Measurements from ENCODE around the gene TCEA2. TPM values are rescaled to one million over a fixed set of nuclear protein-coding genes. Genes with fewer than 3 reads are reported as not detected.
"Not testable (repeated sequence)": the region's sequence is repeated elsewhere in the genome, so short reads cannot be mapped to it uniquely, and the experiment has no call there.

The TCEA2 gene
- polyA plus RNA-seq, 4 donors: 63.9 to 97.6 (median 77.2) TPM

DNA sequence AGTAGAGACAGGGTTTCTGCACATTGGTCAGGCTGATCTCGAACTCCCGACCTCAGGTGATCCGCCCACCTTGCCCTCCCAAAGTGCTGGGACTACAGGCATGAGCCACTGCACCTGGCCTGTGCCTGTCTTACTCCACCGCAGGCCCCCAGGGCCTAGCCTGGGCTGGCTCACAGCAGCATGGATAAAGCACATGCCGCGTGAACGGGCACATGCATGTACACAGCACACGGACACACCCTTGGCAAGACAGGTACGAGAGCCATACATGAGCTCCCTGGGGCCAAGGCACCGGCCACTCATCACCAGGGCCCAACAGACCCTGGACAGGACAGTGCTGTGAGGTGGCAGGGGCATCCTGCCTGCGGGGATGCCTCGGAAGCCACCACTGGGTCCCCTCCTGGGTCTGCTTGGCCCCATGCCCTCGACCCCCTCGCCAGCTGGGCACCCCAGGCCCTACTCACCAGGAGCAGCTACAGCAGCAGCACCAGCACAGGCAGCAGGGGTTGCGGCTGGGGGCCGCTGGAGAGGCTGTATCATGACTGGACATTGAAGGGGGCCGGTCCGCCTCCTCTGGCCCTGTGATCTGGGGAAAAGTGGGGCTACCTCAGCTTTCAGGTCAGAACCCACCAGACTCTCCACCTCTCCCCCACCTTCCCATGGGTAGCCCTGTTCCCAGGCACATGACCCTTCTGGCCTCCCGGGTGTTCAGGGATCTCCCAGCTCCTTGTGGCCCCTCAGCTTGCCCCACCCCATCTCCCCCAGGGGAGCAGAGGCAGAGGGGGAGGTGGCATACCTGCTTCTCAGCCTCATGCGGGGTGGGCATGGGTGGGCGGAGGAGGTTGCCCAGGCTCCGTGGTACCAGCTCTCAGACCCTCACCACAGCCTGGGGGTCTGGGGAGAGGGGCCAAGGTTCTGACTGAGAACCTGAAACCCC, 13.3 kb downstream of the TCEA2 start:
- no peak for DNase-seq (ENCODE audit: low read depth in 4 of 4, low spot score in 3 of 4)

DNA sequence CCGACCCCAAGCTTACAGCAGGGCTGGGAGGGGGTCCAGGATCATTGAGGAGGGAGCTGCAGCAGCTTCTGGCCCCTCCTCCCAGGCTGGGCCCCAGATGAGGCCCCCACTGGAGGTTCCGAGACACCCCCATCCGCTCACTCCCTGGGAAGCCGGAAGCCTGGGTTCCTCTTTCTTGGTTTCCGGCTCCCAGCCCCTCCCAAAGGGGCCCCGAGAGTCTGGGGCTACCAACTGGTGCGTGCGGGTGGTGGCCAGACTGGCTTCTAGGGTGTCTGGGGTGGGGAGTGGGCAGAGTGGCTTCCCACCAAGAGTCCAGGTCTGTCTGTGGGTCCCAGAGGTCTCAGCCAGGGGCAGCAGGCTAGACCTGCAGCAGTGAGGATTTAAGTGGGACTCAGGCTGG, 14.1 kb downstream of the TCEA2 start:
- DNase-seq (ENCODE audit: low read depth in 4 of 4, low spot score in 3 of 4): no peak

DNA sequence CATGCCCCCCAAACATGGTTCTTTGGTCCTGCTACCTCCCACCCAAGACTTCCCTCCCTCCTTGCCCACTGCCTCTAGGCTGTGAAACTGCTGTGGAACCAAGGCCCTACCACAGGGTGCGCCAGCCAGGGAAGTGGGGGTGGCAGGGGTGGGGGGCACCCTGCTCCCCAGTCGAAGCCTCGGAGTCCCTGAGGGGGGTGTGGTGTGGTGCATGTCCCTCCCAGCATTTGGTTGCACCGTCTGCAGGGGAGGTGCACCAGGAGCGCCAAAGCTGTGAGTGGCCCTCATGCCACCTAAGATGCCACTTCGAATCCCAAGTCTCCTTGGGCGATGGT, 14.5 kb downstream of the TCEA2 start:
- no peak for DNase-seq (ENCODE audit: low read depth in 4 of 4, low spot score in 3 of 4)

DNA sequence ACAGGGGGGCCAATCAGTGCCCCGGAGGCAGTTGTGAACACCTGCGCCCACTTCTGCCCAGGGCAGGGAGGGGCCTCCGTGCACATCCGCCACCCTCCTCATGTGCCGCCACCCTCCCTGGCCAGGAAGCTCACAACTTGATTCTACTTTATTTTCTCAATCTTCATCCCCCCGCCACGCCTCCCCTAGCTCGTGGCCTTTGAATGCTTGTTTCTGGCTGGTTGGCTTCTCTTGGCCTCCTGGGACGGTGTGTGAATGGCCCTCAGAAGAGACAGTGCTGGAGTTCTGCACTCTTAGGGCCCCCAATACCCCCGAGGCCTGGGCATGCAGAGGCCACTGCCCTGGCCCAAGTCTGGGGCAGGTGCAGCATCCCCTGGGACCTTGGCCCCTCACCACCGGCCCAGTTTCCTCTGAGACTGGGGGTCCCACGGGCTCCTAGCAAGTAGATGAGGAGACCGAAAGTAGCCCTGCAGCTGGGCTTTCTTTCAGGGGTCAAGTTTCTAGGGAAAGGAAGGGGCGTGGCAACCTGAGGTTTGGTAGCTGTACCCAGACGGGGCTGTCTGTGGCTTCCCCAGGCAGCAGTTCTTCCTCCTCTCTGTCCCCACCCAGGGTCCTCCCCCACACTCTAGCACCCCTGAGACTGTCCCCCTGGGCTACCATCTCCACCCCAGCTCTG, 15.0 kb downstream of the TCEA2 start:
- DNase-seq (ENCODE audit: low read depth in 4 of 4, low spot score in 3 of 4): no peak

DNA sequence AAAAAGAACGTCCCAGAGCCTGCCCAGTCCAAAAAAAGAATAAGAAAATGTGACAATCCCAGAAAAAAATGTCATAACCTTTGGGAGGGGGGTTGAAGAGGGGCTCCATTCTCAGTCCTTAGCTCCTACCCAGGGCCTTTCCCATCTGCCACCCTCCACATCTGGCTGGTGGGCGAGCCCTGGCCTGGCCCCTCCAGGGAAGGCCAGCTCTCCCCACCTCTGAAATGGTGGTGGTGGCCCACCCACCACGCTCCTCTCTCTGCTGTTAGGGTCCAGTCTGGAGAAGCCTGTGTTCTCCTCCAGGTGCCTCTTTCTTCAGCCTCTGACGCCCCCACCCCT, 15.9 kb downstream of the TCEA2 start:
- DNase-seq (ENCODE audit: low read depth in 4 of 4, low spot score in 3 of 4): no peak

DNA sequence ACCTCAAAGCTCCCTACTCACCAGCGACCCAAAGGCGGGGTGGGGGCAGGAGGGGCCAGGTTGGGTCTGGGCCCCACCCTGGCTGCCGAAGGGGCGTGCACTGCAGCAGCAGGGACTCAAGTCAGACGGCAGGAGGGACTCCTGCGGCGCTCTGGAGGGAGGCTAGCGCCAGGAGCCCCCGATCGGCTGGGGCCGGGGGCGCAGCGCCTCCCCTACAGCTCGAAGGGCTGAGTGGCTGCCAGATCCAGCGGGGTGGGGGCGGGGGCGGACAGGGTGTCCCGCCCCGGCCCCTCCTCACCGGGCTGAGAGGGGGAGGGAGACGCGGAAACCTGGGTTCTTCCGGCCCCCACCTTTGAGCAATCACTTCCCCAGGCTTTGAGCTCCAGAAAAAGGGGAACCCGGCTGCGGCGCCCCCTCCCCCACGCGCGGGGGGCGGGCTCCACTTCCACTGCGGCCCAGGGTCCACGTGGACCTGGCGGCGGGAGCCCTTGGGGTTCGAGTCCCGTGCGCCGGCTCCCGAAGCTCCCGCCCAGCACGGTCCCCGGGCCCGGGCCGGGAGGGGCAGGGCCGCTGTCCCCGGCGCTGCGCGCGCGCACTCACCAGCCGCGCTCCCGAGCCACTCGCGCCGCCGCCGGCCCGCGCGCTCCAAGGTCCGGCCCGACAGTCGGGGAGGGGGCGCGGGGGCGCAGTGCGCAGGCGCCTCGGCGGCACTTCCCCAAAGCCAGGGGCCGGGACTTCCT, 16.4 kb downstream of the TCEA2 start, which contains the start of gene RGS19:
RGS19 (minus strand) TSS at position 246 of the 740 bp plus-strand sequence. CDS start 2,632 bp downstream, outside the sequence.
- no peak for DNase-seq (ENCODE audit: low read depth in 4 of 4, low spot score in 3 of 4)

DNA sequence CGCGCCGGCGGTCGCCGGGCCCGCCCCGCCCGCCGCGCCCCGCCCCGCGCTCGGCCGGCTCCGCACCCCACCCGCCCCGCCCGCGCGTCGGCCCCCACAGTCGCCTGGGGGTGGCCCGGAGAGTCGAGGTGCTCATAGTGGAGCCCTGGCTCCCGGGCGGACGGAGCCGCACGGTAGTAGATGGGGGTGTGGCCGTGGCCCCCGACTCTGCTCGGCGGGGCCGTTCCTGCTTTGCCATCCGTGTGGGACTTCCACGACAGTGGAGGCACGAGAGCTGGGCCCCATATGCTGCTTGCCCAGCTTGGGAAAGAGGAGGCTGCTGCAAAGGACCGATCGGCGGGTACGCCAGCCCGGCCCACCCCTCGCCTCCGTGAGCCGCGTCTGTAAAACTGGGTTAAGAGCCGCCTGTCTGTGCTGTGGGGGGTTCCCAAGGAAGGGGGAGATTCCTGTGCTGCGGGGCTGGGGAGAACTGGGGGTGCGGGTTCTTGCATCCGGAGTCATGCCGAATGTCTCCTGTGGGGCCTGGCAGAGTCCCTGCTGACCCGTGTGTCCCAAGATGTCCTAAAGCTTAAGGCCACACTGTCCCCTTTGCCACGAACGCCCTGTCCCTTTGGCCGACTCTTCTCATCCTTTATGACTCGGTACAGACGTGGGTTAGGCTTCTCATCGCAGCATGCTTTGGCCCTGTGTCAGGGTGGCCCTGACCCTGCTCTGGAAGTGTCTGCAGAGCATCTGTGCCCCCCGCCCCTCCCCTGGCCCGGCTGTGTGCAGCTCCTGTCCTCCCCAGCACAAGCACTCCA, 17.2 kb downstream of the TCEA2 start, which contains the start of gene OPRL1:
OPRL1 (plus strand) TSS at position 70 of the 800 bp plus-strand sequence. CDS start 12,639 bp downstream, outside the sequence.
- no peak for DNase-seq (ENCODE audit: low read depth in 4 of 4, low spot score in 3 of 4)

DNA sequence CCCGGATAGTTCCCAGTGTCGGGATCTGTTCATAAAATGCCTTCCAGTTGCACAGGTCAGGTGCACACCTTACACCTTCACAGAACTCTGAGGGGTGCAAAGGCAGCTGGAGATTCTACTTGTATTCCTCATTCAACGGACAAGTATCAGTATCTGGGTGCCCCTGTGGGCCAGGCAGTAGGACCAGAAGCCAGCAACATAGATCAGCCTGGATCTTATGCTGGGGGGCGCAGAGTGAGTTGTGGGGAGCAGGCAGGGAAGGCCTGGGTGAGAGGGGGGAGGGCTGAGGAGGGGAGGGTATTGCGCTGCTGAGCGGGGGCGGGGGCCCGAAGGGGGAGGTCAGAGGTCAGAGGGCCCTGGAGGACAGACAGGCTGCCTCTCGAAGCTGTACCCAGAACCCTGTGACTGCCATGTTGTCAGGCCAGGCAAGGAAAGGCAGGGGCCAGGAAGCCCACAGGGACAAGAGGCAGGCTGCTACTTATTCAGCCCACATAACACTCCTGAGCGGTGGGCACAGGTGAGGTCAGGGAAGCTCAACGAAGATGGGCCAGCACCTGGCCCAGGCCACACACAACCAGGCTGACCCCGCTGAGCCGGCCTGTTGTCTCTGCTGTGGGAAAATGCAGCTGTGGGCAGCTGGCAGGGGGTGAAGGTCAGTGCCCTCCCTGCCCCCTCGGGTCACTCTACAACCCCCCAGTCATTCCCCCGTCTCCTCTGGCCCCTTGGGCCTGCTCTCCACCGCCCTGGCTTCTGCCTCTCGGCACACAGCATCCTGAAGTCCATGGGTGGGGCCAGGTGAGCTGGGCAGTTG, 18.0 kb downstream of the TCEA2 start:
- no peak for DNase-seq (ENCODE audit: low read depth in 4 of 4, low spot score in 3 of 4)

DNA sequence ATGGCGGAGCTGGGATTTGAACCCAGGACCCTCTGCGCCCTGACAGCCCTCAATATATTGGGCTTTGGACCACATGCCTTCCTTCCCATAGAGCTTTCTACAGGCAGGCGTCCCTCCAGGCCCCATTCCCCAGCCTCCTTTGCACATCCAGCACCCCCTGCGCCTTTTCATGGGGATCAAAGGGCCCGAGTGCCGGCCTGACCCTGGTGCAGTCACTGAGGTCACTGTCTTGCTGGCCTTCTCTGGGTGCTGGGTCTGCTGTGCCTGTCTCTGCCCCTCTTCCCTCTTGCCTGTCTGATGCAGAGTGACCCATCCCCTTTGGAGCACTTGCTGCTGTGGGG, 18.6 kb downstream of the TCEA2 start:
- DNase-seq (ENCODE audit: low read depth in 4 of 4, low spot score in 3 of 4): no peak

DNA sequence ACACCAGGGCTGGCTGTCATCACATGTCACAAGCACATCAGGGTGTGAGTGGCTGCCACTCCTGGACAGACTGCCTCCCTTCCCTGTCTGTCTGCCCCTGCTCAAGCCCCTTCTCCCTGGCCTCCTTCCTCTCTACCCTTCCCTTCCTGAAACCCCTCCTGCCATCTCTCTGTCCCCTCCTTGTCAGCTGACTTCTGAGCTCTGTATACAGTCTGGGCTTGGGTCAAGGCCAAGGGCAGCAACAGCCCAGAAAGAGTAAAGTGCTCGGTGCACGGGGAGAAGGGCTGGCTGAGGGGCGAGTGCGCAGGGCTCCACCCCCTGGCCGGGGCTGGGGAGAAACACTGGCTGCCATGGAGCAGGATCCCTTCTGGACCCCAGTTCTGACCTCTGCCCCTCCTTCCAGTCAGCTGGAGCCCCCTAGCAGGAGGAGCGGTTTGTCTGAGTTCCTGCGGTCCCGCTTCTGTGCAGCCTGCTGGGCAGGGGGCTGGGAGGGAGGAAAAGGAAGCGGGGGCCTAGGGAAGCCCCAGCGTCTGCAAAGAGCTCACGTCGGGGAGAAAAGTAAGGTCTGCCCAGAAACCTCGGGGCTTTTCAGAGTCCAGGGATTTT, 19.2 kb downstream of the TCEA2 start:
- DNase-seq (ENCODE audit: low read depth in 4 of 4, low spot score in 3 of 4): no peak

DNA sequence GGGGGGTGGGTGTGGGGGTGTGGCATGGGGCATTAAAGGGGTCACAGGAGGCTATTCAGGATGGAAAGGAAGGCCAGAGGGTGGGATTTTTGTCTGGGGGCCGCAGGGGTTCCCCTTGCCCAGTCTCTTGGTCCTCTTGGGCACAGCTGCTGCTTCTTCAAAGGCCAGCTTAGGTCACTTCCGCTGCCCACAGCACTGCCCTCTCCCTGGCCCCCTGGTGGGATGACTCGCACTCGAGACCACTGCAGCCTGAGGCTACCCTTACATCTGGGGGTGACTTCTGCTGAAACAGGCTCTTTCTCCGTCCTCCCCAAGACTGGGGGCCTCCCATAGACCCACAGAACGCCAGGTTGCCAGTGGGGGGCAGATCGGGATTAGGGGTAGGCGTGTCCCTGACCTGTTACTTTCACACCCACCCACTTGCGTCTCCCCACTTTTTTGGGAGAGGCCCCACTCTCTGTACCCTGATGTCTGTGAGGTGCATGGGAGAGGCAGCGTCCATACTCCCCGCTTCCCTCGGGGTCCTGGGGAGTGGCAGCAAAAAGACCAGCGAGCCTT, 19.9 kb downstream of the TCEA2 start:
- DNase-seq (ENCODE audit: low read depth in 4 of 4, low spot score in 3 of 4): no peak

DNA sequence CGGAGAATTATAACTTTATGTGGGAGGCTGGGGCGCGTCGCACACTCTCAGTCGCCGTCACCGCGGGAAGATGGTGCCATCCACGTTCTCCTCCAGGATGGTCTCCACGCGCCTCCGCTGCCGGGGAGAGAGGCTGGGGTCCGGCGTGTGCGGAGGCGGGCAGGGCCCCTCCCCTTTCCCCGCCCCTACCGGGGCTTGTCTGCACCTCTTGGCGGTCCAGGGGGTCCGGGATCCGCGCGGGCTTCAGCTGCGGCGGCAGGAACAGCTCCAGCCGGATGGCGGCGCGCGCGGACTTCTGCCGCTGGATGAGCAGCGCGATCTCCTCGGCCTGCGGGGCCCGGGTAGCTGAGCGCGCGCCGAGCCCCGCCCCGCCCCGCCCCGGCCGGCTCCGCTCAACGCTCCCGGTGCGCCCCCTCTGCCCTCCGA, 20.4 kb downstream of the TCEA2 start:
- no peak for DNase-seq (ENCODE audit: low read depth in 4 of 4, low spot score in 3 of 4)

DNA sequence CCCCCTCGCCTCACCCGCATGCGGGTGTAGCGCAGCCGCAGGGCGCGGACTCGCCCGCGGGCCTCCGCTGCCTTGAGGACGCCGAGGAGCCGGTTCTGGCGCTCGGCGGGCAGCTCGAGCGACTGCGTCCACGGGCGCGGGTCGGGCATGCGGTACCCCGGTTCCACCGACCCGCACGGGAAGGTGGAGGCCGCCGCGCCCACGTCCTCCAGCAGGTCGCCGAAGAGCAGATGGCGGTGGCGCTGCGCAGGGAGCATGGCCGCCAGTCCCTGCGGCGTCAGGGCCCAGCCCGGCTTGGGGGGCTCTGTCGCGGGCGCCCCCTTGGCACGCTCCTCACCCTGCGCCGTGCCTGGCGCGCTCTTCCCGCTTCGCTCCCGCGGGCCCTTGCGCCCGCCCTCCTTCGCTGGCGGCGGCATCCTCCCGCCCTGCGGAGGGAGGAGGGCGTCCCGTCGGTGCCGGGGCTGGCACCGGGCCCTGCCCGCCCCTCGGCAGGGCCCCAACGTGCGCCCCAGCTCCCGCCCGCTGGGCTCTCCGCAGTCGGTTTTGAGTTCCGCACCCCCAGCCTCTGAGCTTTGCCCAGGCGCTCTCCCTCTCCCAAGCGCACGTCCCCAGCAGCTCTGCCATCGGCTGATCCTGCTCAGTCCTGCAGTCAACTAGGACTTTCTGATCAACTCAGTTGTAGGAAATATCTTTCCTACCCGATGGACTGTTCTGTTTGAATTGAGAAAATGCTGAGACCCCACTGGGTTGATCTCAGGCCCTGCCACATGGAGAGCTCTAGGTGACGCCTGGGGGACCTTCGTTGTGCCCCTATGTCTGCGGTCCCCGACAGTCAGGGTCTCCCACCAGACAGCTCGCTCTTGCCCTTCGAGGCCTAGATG, 21.0 kb downstream of the TCEA2 start, which contains the start of gene LKAAEAR1:
LKAAEAR1 (minus strand) TSS at position 595 of the 881 bp plus-strand sequence; CDS start at position 416, 179 bp downstream.
- no peak for DNase-seq (ENCODE audit: low read depth in 4 of 4, low spot score in 3 of 4)

DNA sequence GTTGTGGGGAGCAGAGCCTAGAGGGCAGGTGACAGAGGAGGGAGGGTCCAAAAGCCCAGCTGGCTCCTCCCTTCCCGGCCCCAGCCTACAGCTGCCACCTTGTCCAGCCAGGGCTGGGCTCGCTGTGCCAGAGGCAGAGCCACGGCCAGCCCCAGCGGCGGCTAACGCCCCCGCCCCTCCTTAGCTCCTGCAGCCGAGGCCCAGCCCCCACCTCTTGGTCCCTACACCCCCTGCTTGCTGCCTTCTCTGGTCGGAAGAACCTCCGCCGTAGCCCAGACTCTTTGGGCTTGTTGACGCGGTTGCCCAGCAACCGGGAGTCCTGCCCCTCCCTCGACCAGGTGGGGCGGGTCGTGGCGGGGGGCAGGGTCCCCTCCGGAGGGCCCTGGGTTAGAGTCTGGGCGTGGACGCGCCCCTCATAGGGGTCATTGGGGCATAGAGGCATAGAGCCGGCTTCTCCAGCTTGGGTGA, 21.7 kb downstream of the TCEA2 start:
- no peak for DNase-seq (ENCODE audit: low read depth in 4 of 4, low spot score in 3 of 4)

DNA sequence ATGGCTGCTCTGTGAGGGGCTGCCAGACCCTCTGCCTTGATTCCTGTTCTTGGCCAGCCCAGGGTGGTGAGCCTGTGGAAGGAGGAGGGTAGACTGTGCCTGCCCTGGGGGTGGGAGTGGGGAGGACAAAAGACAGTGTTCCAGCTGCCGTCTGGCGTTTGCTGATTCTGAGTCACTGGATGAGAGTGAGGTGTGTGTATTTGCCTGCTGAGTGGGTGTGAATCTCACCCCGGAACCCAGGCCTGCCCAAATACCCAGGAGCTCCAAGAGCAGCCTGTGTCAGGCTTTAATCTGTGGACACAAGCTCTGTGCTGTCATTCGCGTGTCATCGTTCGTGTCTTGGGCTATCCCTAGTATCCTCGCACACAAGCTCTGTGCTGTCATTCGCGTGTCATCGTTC, 23.8 kb downstream of the TCEA2 start:
- DNase-seq (ENCODE audit: low read depth in 4 of 4, low spot score in 3 of 4): no peak

DNA sequence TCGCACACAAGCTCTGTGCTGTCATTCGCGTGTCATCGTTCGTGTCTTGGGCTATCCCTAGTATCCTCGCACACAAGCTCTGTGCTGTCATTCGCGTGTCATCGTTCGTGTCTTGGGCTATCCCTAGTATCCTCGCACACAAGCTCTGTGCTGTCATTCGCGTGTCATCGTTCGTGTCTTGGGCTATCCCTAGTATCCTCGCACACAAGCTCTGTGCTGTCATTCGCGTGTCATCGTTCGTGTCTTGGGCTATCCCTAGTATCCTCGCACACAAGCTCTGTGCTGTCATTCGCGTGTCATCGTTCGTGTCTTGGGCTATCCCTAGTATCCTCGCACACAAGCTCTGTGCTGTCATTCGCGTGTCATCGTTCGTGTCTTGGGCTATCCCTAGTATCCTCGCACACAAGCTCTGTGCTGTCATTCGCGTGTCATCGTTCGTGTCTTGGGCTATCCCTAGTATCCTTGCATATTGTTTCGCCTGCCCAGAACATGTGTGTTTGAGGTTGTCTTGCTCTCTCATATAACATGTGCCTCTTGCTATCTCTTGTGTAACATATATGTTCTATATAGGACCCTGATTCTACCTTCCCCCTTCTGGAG, 24.3 kb downstream of the TCEA2 start:
- DNase-seq (ENCODE audit: low read depth in 4 of 4, low spot score in 3 of 4): not testable (repeated sequence)

DNA sequence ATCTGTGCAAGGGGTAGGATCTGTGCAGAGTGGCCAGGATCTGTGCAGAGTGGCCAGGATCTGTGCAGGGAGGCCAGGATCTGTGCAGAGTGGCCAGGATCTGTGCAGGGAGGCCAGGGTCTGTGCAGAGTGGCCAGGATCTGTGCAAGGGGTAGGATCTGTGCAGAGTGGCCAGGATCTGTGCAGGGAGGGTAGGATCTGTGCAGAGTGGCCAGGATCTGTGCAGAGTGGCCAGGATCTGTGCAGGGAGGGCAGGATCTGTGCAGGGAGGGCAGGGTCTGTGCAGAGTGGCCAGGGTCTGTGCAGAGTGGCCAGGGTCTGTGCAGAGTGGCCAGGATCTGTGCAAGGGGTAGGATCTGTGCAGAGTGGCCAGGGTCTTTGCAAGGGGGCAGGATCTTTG, 25.6 kb downstream of the TCEA2 start:
- not testable (repeated sequence) for DNase-seq (ENCODE audit: low read depth in 4 of 4, low spot score in 3 of 4)
